H54 (cell line): ENCODE results near the gene FAAP20.

ENCODE experiments used
- DNase-seq: peaks from one replicate; pipeline ENCODE4 v3.0.0; 2011; ENCODE audit warnings: low spot score, mixed read lengths; ENCODE audit not compliant: insufficient read length
- FAIRE-seq: peaks from 3 replicates; lab custom pipeline; 2011; peaks lifted over from hg19 to GRCh38; lab: Jason Lieb, UNC
- POLR2A ChIP-seq: IDR thresholded peaks from 2 replicates; pipeline ENCODE4 v1.6.1; 2011; ENCODE audit warnings: low read depth, mild to moderate bottlenecking, low read length

Gene FAAP20

GRCh38 chr1:2194319-2194897 is at the start of gene FAAP20:
FAAP20 (minus strand) TSS chr1:2194772; CDS start chr1:2194749, 23 bp downstream.
- DNase-seq (peak; percentile 56), FAIRE-seq (no peak)
- TF ChIP-seq POLR2A, result peak; percentile 8; the same call in 1 of the 2 replicates

GRCh38 chr1:2242814-2243725 is 48.5 kb upstream of the FAAP20 start:
- FAIRE-seq, result no peak
- no peak for TF ChIP-seq POLR2A

GRCh38 chr1:2241820-2242219 is 47.2 kb upstream of the FAAP20 start:
- FAIRE-seq (no peak), DNase-seq (no peak)
- no peak for TF ChIP-seq POLR2A

More at GRCh38 chr1:2242814-2243725, 48.5 kb upstream of the FAAP20 start:
- no peak for DNase-seq

- DNase-seq, result no peak
- no peak for FAIRE-seq
- no peak for TF ChIP-seq POLR2A
These were observed 45.9 kb upstream of the FAAP20 start for GRCh38 chr1:2240270-2241156.

- FAIRE-seq (no peak), DNase-seq (no peak)
- TF ChIP-seq POLR2A, result no peak
These were observed 44.9 kb upstream of the FAAP20 start for GRCh38 chr1:2239384-2239985.

- no peak for TF ChIP-seq POLR2A
- FAIRE-seq, result no peak
- DNase-seq, result no peak
These were observed 44.4 kb upstream of the FAAP20 start for GRCh38 chr1:2239013-2239370.

- FAIRE-seq (no peak), DNase-seq (no peak)
- no peak for TF ChIP-seq POLR2A
These were observed 43.9 kb upstream of the FAAP20 start for GRCh38 chr1:2238361-2239012.

GRCh38 chr1:2237773-2238172 is 43.2 kb upstream of the FAAP20 start:
- TF ChIP-seq POLR2A, result no peak
- DNase-seq (no peak), FAIRE-seq (no peak)

- no peak for DNase-seq
- no peak for TF ChIP-seq POLR2A
- no peak for FAIRE-seq
These were observed 42.4 kb upstream of the FAAP20 start for GRCh38 chr1:2236695-2237677.

- no peak for TF ChIP-seq POLR2A
- no peak for FAIRE-seq
- no peak for DNase-seq
These were observed 40.9 kb upstream of the FAAP20 start for GRCh38 chr1:2235300-2235998.

GRCh38 chr1:2234762-2235113 is 40.2 kb upstream of the FAAP20 start:
- TF ChIP-seq POLR2A, result no peak
- no peak for DNase-seq
- no peak for FAIRE-seq
